Measurements from ENCODE around the gene GAGE2A. TPM values are rescaled to one million over a fixed set of nuclear protein-coding genes. Genes with fewer than 3 reads are reported as not detected.
"Not testable (repeated sequence)": the region's sequence is repeated elsewhere in the genome, so short reads cannot be mapped to it uniquely, and the experiment has no call there.

GAGE2A gene, protein sequence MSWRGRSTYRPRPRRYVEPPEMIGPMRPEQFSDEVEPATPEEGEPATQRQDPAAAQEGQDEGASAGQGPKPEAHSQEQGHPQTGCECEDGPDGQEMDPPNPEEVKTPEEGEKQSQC
- total RNA-seq, result not detected

DNA sequence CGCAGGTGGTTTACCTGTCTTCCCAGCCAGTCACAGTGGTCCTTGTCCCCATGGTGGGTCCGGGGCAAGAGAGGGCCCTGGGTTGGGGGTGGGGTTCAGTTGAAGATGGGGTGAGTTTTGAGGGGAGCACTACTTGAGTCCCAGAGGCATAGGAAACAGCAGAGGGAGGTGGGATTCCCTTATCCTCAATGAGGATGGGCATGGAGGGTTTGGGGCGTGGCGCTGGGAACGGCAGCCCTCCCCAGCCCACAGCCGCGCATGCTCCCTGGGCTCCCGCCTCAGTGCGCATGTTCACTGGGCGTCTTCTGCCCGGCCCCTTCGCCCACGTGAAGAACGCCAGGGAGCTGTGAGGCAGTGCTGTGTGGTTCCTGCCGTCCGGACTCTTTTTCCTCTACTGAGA is at the start of gene GAGE2A:
GAGE2A (plus strand) TSS at position 301 of the 400 bp plus-strand sequence. CDS start 1,155 bp downstream, outside the sequence.
- not testable (repeated sequence) for H3K9me3 ChIP-seq (ENCODE audit: low read depth, low read length); H3K27me3 ChIP-seq (ENCODE audit: insufficient read depth, low read length); H3K4me1 ChIP-seq (ENCODE audit: insufficient read depth, low read length); H3K4me3 ChIP-seq (ENCODE audit: low read length)

DNA sequence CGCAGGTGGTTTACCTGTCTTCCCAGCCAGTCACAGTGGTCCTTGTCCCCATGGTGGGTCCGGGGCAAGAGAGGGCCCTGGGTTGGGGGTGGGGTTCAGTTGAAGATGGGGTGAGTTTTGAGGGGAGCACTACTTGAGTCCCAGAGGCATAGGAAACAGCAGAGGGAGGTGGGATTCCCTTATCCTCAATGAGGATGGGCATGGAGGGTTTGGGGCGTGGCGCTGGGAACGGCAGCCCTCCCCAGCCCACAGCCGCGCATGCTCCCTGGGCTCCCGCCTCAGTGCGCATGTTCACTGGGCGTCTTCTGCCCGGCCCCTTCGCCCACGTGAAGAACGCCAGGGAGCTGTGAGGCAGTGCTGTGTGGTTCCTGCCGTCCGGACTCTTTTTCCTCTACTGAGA is 47.9 kb upstream of the GAGE2A start, which contains the start of gene GAGE12D:
GAGE12D (plus strand) TSS at position 301 of the 400 bp plus-strand sequence. CDS start 1,155 bp downstream, outside the sequence.
- not testable (repeated sequence) for H3K4me1 ChIP-seq (ENCODE audit: insufficient read depth, low read length); H3K4me3 ChIP-seq (ENCODE audit: low read length); H3K9me3 ChIP-seq (ENCODE audit: low read depth, low read length); H3K27me3 ChIP-seq (ENCODE audit: insufficient read depth, low read length)

DNA sequence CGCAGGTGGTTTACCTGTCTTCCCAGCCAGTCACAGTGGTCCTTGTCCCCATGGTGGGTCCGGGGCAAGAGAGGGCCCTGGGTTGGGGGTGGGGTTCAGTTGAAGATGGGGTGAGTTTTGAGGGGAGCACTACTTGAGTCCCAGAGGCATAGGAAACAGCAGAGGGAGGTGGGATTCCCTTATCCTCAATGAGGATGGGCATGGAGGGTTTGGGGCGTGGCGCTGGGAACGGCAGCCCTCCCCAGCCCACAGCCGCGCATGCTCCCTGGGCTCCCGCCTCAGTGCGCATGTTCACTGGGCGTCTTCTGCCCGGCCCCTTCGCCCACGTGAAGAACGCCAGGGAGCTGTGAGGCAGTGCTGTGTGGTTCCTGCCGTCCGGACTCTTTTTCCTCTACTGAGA is 38.3 kb upstream of the GAGE2A start, which contains the start of gene GAGE12E:
GAGE12E (plus strand) TSS at position 301 of the 400 bp plus-strand sequence. CDS start 1,155 bp downstream, outside the sequence.
- not testable (repeated sequence) for H3K27me3 ChIP-seq (ENCODE audit: insufficient read depth, low read length); H3K4me1 ChIP-seq (ENCODE audit: insufficient read depth, low read length); H3K9me3 ChIP-seq (ENCODE audit: low read depth, low read length); H3K4me3 ChIP-seq (ENCODE audit: low read length)

DNA sequence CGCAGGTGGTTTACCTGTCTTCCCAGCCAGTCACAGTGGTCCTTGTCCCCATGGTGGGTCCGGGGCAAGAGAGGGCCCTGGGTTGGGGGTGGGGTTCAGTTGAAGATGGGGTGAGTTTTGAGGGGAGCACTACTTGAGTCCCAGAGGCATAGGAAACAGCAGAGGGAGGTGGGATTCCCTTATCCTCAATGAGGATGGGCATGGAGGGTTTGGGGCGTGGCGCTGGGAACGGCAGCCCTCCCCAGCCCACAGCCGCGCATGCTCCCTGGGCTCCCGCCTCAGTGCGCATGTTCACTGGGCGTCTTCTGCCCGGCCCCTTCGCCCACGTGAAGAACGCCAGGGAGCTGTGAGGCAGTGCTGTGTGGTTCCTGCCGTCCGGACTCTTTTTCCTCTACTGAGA is 28.8 kb upstream of the GAGE2A start, which contains the start of gene GAGE12F:
GAGE12F (plus strand) TSS at position 301 of the 400 bp plus-strand sequence. CDS start 1,155 bp downstream, outside the sequence.
- not testable (repeated sequence) for H3K27me3 ChIP-seq (ENCODE audit: insufficient read depth, low read length); H3K4me1 ChIP-seq (ENCODE audit: insufficient read depth, low read length)

DNA sequence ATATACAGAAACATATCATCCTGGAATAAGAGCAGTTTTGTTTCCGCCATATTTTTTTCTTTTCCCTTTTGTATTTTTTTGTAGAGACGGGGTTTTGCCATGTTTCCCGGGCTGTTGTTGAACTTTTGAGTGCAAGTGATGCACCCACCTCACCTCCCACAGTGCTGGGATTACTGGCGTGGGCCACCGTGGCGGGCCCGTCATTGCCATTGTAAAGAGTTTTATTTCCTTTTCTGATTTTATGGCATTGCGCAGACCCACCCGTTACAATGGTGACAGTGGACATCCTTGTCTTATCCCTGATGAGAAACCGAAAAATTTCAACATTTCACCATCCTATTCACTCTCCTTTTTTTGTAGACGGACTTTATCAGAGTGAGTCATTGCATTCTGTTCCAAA is 20.6 kb upstream of the GAGE2A start:
- not testable (repeated sequence) for H3K27me3 ChIP-seq (ENCODE audit: insufficient read depth, low read length); H3K4me3 ChIP-seq (ENCODE audit: low read length); H3K9me3 ChIP-seq (ENCODE audit: low read depth, low read length); H3K4me1 ChIP-seq (ENCODE audit: insufficient read depth, low read length)

More for the DNA sequence above, 28.8 kb upstream of the GAGE2A start, which contains the start of gene GAGE12F:
- H3K9me3 ChIP-seq (ENCODE audit: low read depth, low read length); H3K4me3 ChIP-seq (ENCODE audit: low read length): not testable (repeated sequence)

DNA sequence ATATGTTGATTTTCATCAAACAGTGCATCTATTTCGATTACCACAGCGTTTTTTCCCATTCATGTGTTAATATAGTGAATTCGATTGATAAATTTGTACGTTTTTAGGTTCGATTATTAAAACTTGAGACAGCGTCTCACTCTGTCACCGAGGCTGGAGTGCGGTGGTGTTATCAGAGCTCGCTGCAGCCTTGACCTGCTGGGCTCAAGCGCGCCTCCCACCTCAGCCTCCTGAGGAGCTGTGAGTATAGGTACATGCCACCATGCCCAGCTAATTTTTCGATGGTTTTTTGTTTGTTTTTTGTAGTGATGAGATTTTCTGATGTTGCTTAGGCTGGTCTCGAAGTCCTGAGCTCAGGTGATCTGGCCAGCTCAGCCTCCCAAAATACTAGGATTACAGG is 20.1 kb upstream of the GAGE2A start:
- H3K9me3 ChIP-seq (ENCODE audit: low read depth, low read length); H3K27me3 ChIP-seq (ENCODE audit: insufficient read depth, low read length); H3K4me1 ChIP-seq (ENCODE audit: insufficient read depth, low read length); H3K4me3 ChIP-seq (ENCODE audit: low read length): not testable (repeated sequence)

DNA sequence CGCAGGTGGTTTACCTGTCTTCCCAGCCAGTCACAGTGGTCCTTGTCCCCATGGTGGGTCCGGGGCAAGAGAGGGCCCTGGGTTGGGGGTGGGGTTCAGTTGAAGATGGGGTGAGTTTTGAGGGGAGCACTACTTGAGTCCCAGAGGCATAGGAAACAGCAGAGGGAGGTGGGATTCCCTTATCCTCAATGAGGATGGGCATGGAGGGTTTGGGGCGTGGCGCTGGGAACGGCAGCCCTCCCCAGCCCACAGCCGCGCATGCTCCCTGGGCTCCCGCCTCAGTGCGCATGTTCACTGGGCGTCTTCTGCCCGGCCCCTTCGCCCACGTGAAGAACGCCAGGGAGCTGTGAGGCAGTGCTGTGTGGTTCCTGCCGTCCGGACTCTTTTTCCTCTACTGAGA is 19.2 kb upstream of the GAGE2A start, which contains the start of gene GAGE12G:
GAGE12G (plus strand) TSS at position 301 of the 400 bp plus-strand sequence. CDS start 1,155 bp downstream, outside the sequence.
- H3K9me3 ChIP-seq (ENCODE audit: low read depth, low read length); H3K27me3 ChIP-seq (ENCODE audit: insufficient read depth, low read length): not testable (repeated sequence)

DNA sequence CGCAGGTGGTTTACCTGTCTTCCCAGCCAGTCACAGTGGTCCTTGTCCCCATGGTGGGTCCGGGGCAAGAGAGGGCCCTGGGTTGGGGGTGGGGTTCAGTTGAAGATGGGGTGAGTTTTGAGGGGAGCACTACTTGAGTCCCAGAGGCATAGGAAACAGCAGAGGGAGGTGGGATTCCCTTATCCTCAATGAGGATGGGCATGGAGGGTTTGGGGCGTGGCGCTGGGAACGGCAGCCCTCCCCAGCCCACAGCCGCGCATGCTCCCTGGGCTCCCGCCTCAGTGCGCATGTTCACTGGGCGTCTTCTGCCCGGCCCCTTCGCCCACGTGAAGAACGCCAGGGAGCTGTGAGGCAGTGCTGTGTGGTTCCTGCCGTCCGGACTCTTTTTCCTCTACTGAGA is 9.6 kb upstream of the GAGE2A start, which contains the start of gene GAGE12H:
GAGE12H (plus strand) TSS at position 301 of the 400 bp plus-strand sequence. CDS start 1,155 bp downstream, outside the sequence.
- H3K4me1 ChIP-seq (ENCODE audit: insufficient read depth, low read length); H3K4me3 ChIP-seq (ENCODE audit: low read length); H3K27me3 ChIP-seq (ENCODE audit: insufficient read depth, low read length); H3K9me3 ChIP-seq (ENCODE audit: low read depth, low read length): not testable (repeated sequence)

More for the DNA sequence above, 19.2 kb upstream of the GAGE2A start, which contains the start of gene GAGE12G:
- not testable (repeated sequence) for H3K4me1 ChIP-seq (ENCODE audit: insufficient read depth, low read length); H3K4me3 ChIP-seq (ENCODE audit: low read length)

DNA sequence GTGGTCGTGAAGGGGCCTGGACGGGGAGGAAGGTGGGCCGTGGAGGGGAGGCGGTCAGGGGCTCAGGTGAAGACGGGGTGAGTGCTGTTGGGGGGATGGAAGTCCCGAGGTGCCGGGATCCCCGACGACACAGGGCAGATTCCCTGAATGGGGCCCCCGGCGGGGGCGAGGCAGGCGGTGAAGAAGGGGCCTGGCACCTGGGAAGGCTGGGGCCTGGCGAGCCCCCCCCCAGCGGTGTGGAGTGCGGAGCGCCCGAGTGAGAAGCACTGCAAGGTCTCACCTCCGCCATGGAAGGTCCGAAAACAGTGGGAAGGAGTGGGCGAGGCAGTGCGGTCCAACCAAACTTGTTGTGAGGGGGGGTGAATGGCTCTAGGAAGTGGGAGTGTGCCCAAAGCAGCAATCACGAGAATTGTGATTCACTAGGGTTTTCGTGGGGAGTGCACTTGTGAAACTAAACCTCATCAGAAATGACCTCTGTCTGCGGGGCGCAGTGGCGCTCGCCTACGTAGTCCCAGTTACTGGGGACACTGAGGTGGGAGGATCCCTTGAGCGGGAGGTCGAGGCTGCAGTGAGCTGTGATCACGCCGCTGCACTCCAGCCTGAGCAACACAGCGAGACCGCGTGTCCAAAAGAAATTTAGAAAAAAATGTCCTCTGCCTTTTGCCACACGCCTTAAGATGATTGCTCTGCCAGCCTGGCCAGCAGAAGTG is 628 bp downstream of the GAGE2A start:
- H3K27me3 ChIP-seq (ENCODE audit: insufficient read depth, low read length); H3K4me1 ChIP-seq (ENCODE audit: insufficient read depth, low read length); H3K4me3 ChIP-seq (ENCODE audit: low read length); H3K9me3 ChIP-seq (ENCODE audit: low read depth, low read length): not testable (repeated sequence)

DNA sequence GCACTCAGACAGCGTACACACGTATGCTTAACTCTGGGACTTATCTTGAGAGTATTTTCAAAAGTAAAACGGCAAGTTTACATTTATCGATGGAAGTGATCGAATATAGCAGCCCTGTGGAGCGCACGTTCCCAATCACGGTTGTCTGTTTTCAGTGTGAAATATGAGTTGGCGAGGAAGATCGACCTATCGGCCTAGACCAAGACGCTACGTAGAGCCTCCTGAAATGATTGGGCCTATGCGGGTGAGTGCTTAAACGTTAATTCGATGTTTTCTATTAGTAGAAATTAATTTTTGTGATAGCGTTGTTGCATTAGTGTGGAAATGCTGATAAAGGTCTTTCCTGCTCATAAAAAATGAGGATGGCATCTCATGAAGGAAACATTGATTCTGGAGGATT is 1.2 kb downstream of the GAGE2A start:
- H3K27me3 ChIP-seq (ENCODE audit: insufficient read depth, low read length); H3K4me1 ChIP-seq (ENCODE audit: insufficient read depth, low read length); H3K4me3 ChIP-seq (ENCODE audit: low read length); H3K9me3 ChIP-seq (ENCODE audit: low read depth, low read length): not testable (repeated sequence)

DNA sequence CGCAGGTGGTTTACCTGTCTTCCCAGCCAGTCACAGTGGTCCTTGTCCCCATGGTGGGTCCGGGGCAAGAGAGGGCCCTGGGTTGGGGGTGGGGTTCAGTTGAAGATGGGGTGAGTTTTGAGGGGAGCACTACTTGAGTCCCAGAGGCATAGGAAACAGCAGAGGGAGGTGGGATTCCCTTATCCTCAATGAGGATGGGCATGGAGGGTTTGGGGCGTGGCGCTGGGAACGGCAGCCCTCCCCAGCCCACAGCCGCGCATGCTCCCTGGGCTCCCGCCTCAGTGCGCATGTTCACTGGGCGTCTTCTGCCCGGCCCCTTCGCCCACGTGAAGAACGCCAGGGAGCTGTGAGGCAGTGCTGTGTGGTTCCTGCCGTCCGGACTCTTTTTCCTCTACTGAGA is 9.4 kb downstream of the GAGE2A start, which contains the start of gene GAGE1:
GAGE1 (plus strand) TSS at position 301 of the 400 bp plus-strand sequence. CDS start 1,155 bp downstream, outside the sequence.
- not testable (repeated sequence) for H3K9me3 ChIP-seq (ENCODE audit: low read depth, low read length); H3K4me3 ChIP-seq (ENCODE audit: low read length); H3K4me1 ChIP-seq (ENCODE audit: insufficient read depth, low read length); H3K27me3 ChIP-seq (ENCODE audit: insufficient read depth, low read length)

DNA sequence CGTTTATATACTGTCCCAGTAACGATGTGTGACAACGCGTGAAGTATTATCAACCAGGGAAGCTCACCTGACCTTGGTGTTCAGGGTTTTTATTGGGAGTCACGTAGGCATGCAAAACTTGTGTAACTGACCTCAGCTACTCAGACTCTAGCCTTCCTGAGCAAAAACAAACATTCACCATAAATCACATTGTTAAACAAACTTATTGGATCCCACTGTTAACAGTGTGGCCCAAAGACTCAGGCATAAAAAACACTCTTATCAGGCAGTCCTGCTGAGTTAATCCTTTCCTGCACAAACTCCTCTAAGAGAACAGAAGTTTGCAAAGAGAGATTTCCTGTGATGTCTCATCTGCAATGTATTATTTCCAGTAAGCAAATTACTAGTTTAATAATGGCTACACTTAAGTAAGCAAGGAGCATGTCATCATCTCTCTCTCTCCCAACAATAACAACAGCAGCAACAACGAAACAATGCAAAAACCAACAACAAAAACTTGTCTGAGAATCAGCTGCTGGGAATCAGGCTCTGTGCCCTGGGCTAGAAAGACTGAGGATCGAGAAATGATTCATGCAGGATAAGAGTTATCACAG is 21.5 kb downstream of the GAGE2A start:
- H3K4me1 ChIP-seq (ENCODE audit: insufficient read depth, low read length), result no peaks in the 10 kb centered on the region
- H3K9me3 ChIP-seq (ENCODE audit: low read depth, low read length), result no peaks in the 10 kb centered on the region
- H3K27me3 ChIP-seq (ENCODE audit: insufficient read depth, low read length), result no peaks in the 10 kb centered on the region
- no peak overlapping the region for H3K4me3 ChIP-seq (ENCODE audit: low read length)

DNA sequence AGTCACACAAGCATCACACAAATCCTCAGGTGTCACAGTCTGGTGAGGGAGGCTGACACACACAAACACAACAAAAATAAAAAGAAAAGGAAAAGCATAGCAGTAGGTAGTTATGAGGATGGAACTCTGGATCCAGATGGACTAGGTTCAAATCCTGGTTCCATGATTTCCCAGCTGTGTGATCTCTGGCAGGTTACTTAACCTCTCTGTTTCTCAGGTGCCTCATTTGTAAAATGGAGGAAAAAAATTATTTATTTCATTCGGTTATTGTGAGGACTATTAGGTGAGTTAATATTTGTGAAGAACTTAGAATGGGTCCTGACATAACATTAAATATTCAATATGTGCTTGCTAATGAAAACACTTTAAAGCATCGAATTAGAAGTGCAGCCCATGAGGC is 29.3 kb downstream of the GAGE2A start:
- H3K27me3 ChIP-seq (ENCODE audit: insufficient read depth, low read length), result no peaks in the 10 kb centered on the region
- H3K9me3 ChIP-seq (ENCODE audit: low read depth, low read length), result no peaks in the 10 kb centered on the region
- H3K4me3 ChIP-seq (ENCODE audit: low read length), result no peak overlapping the region
- no peaks in the 10 kb centered on the region for H3K4me1 ChIP-seq (ENCODE audit: insufficient read depth, low read length)

DNA sequence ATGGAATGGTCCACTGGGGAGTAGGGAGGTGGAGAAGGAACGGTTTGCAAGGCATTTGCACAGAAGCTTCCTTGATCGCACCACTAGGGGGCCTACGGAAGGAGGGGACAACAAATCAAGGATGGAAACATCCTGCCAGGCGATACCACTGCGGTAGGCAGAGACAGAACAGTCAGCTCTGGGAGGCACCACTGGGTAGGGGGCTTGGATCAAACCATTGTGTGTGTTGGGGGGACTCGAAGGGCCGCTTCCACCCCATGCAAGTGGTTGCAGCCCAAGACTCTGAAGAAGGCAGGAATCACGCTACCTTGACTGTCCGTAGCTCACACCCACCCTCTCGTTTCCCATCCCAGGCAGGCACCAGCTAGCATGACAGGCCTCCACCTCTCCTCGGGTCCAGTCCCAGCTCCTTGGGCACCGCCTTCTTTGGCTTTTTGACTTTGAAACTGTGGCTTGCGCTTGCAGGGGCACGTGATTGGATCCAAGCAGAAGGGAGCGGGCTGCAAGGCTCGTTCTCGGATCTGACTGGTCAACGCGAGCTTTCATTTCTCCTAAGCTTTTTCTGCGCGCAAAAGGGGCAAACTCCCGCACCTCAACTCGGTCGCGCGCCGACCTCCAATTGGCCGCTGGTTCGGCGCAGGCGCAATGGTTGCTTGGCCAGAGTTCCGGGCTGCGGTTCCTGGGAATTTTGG is 37.9 kb downstream of the GAGE2A start:
- Histone ChIP-seq H3K9me3 (ENCODE audit: low read depth, low read length) (no peaks in the 10 kb centered on the region), H3K4me1 (ENCODE audit: insufficient read depth, low read length) (no peaks in the 10 kb centered on the region), H3K27me3 (ENCODE audit: insufficient read depth, low read length) (no peaks in the 10 kb centered on the region), H3K4me3 (ENCODE audit: low read length) (no peak overlapping the region)
